Glutamatergic neuron (in vitro differentiated cells): ENCODE results near the gene KLHL8. TPM values are rescaled to one million over a fixed set of nuclear protein-coding genes. Genes with fewer than 3 reads are reported as not detected.

ENCODE experiments used
- DNase-seq: peaks from one replicate; pipeline ENCODE4 v3.0.0; 2022
- H3K27ac Mint-ChIP-seq: one replicate; pipeline ENCODE4 v1.8.0; 2020; ENCODE audit warnings: mild to moderate bottlenecking, mixed read lengths, inconsistent platforms; ENCODE audit not compliant: unreplicated experiment
- H3K27me3 Mint-ChIP-seq: one replicate; pipeline ENCODE4 v1.8.0; 2020; ENCODE audit warnings: mild to moderate bottlenecking, moderate library complexity, mixed read lengths, inconsistent platforms; ENCODE audit not compliant: unreplicated experiment
- H3K36me3 Mint-ChIP-seq: one replicate; pipeline ENCODE4 v1.8.0; 2020; ENCODE audit warnings: mild to moderate bottlenecking, mixed read lengths, inconsistent platforms; ENCODE audit not compliant: unreplicated experiment
- H3K4me1 Mint-ChIP-seq: one replicate; pipeline ENCODE4 v1.8.0; 2020; ENCODE audit warnings: mild to moderate bottlenecking, low read depth, mixed read lengths, inconsistent platforms; ENCODE audit not compliant: unreplicated experiment
- H3K4me3 Mint-ChIP-seq: one replicate; pipeline ENCODE4 v1.8.0; 2020; ENCODE audit warnings: mild to moderate bottlenecking, mixed read lengths, inconsistent platforms; ENCODE audit not compliant: unreplicated experiment
- H3K9me3 Mint-ChIP-seq: one replicate; pipeline ENCODE4 v1.8.0; 2020; ENCODE audit warnings: mild to moderate bottlenecking, moderate library complexity, mixed read lengths, inconsistent platforms; ENCODE audit not compliant: unreplicated experiment
- total RNA-seq: library from RNA; stranded (reverse); fragmentation: NEBNext Ultra II Directional; extraction: Animal tissue kit (Norgen Biotek cat#: 25700); gene quantifications from one replicate; pipeline ENCODE4 v1.2.1, GENCODE V29; 2021; ENCODE audit not compliant: unreplicated experiment
- TF ChIP-seq, protein P1 (sequence below): fragments of 200-600 bp; sonication (generic); IDR thresholded peaks from one replicate; pipeline ENCODE4 v1.5.0; 2021; ENCODE audit not compliant: partially characterized antibody, unreplicated experiment

KLHL8 gene
- total RNA-seq, 1 donor from 2014 or later, result 16.6 TPM

DNA sequence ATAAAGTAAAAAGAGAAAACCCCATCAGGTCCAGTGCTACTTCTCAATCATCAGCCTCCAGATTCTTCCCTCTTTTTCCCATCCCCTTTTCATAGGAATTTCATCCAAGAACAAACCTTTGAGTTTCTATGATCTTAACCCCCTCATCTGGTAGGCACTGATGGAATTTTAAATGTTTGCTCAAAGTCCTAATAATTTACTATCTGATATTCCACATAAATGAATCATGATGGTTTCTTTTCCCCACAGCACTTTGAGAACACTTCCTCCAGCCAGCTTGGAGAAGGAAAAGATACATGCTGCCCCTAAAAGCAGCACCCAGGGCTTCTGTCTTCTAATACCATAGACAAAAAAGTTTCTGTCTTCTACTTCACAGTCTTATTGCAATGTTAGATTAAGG is 19.4 kb upstream of the KLHL8 start:
- peaks cover 8% of the 10 kb centered on the region for H3K9me3 Mint-ChIP-seq
- no peak for DNase-seq
- peaks cover 17% of the 10 kb centered on the region for H3K36me3 Mint-ChIP-seq
- H3K4me3 Mint-ChIP-seq, result no peak overlapping the region
- TF ChIP-seq, protein P1, sequence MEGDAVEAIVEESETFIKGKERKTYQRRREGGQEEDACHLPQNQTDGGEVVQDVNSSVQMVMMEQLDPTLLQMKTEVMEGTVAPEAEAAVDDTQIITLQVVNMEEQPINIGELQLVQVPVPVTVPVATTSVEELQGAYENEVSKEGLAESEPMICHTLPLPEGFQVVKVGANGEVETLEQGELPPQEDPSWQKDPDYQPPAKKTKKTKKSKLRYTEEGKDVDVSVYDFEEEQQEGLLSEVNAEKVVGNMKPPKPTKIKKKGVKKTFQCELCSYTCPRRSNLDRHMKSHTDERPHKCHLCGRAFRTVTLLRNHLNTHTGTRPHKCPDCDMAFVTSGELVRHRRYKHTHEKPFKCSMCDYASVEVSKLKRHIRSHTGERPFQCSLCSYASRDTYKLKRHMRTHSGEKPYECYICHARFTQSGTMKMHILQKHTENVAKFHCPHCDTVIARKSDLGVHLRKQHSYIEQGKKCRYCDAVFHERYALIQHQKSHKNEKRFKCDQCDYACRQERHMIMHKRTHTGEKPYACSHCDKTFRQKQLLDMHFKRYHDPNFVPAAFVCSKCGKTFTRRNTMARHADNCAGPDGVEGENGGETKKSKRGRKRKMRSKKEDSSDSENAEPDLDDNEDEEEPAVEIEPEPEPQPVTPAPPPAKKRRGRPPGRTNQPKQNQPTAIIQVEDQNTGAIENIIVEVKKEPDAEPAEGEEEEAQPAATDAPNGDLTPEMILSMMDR, result no peak
- no peak overlapping the region for H3K27ac Mint-ChIP-seq
- H3K27me3 Mint-ChIP-seq, result no peaks in the 10 kb centered on the region
- H3K4me1 Mint-ChIP-seq, result no peaks in the 10 kb centered on the region

DNA sequence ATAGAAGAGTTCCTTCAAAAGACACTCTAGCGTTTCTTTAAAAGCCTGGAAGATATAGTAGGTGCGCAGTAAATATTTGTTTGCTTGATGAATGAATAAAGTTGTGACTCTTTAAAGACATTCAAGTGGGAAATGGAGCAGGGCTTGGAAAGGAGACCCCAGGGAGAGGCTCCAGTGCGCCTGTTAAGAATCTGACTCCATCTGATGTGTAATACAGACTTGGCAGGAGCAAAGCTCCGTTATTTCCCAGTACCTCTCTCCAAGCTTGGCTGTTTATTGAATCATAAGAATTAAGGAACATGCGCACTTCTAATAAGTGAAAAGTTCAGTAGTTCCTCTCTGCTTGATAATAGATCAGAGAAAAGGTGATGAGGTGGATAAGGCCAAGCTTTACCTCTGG is 18.8 kb upstream of the KLHL8 start:
- peaks cover 17% of the 10 kb centered on the region for H3K36me3 Mint-ChIP-seq
- no peaks in the 10 kb centered on the region for H3K27me3 Mint-ChIP-seq
- H3K4me3 Mint-ChIP-seq, result no peak overlapping the region
- DNase-seq, result no peak
- TF ChIP-seq, protein P1, result no peak
- H3K27ac Mint-ChIP-seq, result no peak overlapping the region
- H3K4me1 Mint-ChIP-seq, result no peaks in the 10 kb centered on the region
- H3K9me3 Mint-ChIP-seq, result peaks cover 6% of the 10 kb centered on the region

DNA sequence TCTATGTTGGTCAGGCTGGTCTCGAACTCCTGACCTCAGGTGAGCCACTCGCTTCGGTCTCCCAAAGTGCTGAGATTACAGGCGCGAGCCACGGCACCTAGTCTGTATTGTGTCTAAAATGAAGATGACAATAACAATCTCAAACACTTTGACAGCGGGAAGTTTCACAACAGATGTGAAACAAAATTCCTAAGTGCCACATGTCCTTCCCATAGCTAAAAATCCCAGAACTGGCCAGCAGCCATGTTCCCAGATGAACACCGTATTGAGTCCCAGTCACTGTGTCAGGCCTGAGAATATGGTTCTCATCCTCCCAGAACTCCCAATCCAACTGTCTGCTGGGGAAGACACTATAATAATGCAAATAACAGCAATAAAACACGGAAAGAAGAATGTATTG is 16.4 kb upstream of the KLHL8 start:
- Mint-ChIP-seq H3K27ac (no peak overlapping the region), H3K36me3 (no peaks in the 10 kb centered on the region), H3K9me3 (no peaks in the 10 kb centered on the region), H3K4me1 (no peaks in the 10 kb centered on the region), H3K27me3 (no peaks in the 10 kb centered on the region), H3K4me3 (no peak overlapping the region)
- DNase-seq, result no peak
- TF ChIP-seq, protein P1, result no peak

DNA sequence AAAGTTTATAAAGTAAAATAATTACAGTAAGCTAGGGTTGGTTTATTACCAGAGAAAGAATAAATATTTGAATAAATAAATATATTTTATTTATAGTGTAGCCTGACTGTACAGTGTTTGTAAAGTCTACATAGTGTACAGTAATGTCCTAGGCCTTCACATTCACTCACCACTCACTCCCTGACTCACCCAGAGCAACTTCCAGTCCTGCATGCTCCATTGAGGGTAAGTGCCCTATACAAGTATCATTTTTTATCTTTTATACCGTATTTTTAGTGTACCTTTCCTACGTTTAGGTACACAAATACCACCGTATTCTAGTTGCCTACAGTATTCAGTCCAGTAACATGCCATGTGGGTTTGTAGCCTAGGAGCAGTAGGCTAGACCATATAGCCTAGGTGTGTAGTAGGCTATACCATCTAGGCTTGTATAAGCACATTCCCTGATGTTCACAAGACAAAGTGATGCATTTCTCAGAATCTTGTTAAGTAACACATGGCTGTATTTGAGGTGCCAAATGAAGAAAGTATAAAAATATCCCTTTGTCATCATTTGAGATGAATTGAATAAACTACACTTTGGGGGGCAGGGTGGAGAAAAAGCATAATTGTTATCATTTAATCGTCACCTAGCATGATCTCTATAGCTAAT is 14.7 kb upstream of the KLHL8 start:
- peak overlapping the region; percentile 50 for H3K4me3 Mint-ChIP-seq
- H3K27me3 Mint-ChIP-seq, result no peaks in the 10 kb centered on the region
- no peaks in the 10 kb centered on the region for H3K4me1 Mint-ChIP-seq
- no peak overlapping the region for H3K27ac Mint-ChIP-seq
- peaks cover 1% of the 10 kb centered on the region for H3K9me3 Mint-ChIP-seq
- TF ChIP-seq, protein P1, result no peak
- DNase-seq, result no peak
- no peaks in the 10 kb centered on the region for H3K36me3 Mint-ChIP-seq

DNA sequence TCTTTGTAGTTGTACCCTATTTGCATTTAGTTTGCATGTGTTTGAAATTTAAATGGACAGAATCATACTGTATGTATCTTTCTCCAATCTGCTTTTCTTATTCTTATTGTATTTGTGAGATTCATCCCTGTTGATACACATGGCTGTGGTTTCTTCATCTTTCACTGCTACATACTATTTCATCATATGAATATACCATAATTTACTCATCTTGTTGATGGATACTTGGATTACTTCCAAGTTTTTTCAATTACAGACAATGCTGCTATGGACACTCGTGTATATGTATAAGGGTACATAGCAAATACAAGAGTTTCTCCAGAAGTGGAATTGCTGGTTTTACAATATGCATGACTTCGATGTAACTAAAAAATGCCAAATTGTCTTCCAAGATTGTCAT is 11.8 kb upstream of the KLHL8 start:
- H3K9me3 Mint-ChIP-seq, result peaks cover 1% of the 10 kb centered on the region
- no peak overlapping the region for H3K4me3 Mint-ChIP-seq
- no peak overlapping the region for H3K27ac Mint-ChIP-seq
- H3K4me1 Mint-ChIP-seq, result no peaks in the 10 kb centered on the region
- TF ChIP-seq, protein P1, result no peak
- no peak for DNase-seq
- H3K36me3 Mint-ChIP-seq, result no peaks in the 10 kb centered on the region
- no peaks in the 10 kb centered on the region for H3K27me3 Mint-ChIP-seq
